GM19023 (cell line): ENCODE measurements around the gene EXOSC10.

Source experiments
- ATAC-seq: cut with Tn5 transposase; IDR thresholded peaks from one replicate; pipeline ENCODE4 v1.9.1; 2021; ENCODE audit warnings: mild to moderate bottlenecking, moderate library complexity; ENCODE audit not compliant: unreplicated experiment

Gene EXOSC10

DNA sequence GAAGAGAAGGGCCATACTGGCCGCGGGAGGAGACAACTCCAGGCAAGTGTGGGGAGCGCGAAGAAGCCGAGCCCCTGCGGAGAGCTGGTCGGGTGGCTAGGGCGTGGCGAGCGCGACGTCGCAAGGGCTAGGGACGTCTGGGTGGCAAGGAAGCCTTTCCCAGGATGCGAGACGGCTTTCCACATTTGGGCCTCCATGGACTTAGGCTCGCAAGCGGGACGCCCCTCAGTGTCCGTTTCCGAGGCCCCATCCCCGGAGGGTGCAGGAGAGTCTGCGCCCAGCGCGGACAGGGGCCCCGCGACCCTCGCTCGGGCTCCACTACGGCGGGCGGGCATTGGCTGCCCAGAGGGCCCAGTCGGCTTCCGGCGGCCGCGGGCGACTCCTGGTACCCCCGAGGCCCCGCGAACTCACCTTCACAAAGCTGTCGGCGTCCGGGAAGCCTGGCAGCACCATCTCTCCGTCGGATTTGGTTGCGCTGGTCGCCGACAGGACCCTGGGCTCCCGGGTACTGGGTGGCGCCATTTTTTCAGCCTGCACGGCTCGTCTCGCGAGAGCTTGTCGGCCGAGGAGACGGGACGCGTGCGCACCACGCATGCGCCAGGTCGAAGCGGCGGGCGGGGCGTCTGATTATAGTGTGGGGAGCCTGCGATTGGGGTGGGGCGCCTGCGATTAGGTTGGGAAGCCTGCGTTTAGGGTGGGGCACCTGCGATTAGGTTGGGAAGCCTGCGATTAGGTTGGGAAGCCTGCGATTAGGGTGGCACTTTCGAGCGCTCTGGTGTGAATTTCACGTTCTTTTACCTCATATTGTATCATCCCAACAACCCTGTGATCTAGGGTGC is at the start of gene EXOSC10:
Gene EXOSC10, minus strand, starts transcription at position 560 of the 839 bp plus-strand sequence. Its CDS starts 38 bp downstream, at position 522.
- peak; percentile 90 for ATAC-seq

- ATAC-seq = no peak
Observed at GRCh38 chr1:11147197-11147770, 47.6 kb upstream of the EXOSC10 start.

- ATAC-seq = no peak
Observed at GRCh38 chr1:11145741-11146140, 46.1 kb upstream of the EXOSC10 start.

- no peak for ATAC-seq
Observed at GRCh38 chr1:11144570-11145256, 45.0 kb upstream of the EXOSC10 start.

DNA sequence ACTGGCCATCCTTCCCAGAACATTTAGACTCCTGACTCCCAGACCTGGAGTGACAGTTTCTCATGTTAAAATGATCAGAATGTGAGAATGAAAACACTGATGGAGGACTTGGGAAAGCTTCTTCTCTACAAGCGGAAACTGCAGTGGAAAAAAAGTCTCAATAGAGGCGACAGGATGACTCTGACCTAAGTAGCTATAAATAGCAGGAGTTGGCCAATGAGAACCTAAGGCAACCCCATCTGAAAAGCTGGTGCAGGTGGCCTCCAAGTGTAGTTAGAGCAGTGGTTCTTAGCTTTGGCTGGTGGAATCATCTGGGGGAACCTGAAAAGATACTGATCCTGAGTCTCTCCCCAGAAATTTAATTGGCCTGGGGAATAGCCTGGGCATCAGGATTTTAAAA is 44.2 kb upstream of the EXOSC10 start:
- ATAC-seq = no peak

DNA sequence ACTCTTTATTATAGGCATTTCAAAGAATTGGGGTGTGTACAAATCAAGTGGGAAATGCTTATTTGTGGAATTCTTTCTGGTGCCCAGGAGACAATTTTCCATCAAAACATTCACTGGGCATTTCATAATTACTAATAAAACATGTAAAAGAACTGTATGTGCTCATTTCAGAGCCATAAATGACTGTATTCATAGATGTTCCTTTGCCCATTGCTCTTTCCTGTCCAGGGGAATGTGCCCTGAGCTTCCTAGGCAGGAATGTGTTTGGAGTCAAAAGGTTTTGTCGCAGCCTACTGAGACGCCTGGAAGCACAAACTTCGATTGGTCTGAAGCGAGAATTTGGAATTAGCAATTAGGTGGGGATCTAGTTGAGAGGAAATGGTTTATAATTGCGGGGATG is 43.7 kb upstream of the EXOSC10 start:
- ATAC-seq = no peak

DNA sequence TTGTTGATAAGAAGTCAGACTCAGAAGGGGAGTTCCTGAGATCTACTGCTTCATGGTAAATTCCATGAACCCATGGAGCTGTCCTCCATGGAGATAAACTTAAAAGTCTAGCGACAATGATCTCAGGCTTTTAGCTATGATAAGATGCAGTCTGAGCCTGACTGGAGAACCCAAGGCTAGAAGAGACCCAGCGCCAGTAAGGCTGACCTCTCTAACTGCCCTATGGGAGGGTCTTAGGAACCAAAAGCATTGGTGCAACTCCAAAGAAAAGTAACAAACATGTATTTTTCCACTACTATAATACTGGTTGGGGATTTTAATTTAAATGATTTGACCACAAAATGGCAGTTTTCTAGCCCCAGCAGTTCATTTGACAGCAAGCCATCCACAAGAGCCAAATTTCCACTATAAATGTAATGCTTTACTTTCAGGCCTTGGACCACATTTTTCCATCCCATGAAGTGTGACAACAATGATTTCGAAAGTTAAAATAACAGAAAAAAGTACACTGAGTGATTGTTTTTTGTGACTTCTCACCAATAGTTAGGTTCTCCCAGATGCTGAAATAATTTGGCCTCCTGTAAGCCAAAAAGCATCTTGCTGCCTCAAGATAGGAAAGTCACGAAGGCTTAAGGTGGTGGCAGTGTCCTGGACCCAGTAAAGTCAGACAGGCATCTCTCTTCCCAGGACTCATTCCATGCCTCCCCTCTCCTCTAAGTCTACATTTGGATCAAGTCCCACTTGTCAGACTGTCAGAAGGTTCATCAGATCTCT is 43.1 kb upstream of the EXOSC10 start:
- ATAC-seq = no peak

DNA sequence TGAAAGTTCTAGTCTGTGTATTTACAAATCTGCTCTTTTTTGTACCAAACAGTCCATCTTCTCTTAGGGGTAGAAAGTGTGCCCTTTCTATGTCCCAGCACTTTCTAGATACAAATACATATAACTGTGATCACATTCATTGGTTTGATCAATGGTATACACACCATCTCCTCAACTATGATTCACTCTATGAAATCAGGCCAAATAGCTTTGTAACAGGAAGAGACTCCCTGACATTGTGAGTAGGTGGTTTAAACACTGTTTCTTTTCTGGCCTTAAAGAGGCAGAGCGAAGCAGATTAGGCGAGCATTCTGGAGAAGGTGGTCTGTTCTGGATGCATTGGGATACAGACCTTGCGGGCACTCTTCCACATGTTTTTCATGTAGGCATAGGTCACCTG is 39.3 kb upstream of the EXOSC10 start:
- no peak for ATAC-seq

DNA sequence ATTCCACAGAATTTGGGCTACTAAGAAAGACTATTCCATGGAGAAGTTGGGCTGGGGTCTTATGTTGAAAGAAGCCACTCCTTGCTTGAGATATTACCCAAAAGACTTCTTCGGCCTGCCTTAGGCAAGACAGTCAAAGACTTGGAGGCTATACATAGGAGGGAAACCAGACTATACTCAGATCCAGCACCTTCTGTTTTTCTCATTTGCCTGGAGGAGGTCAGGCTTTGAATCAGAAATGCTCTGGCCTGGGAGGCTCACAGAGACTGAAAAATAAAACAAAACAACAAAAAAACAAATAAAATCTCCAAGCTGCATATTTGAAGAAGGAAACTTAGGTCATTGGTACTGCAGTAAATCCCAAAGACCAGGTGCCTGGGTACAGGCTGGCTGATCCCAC is 38.4 kb upstream of the EXOSC10 start:
- no peak for ATAC-seq

DNA sequence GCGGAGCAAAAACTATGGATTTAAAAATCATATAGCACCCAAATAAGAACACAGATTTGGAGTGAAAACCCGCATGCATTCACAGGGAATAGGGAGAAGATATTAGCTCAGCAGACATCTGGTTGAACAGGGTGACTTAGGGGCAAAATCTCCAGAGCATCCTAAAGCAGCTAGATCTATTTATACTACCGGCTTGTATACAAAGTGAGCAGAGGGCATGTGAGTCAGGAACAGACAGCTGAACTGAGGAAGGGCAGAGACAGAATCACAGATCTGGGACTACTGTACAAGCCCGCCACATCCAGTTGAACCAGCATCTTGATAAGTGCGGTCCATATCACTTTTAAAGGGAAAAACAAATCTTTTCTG is 35.2 kb upstream of the EXOSC10 start:
- no peak for ATAC-seq

- ATAC-seq = no peak
Observed at GRCh38 chr1:11134251-11134897, 34.7 kb upstream of the EXOSC10 start.

- ATAC-seq = no peak
Observed at GRCh38 chr1:11132563-11133293, 33.1 kb upstream of the EXOSC10 start.

GRCh38 chr1:11131816-11132215 is 32.1 kb upstream of the EXOSC10 start:
- ATAC-seq = no peak

DNA sequence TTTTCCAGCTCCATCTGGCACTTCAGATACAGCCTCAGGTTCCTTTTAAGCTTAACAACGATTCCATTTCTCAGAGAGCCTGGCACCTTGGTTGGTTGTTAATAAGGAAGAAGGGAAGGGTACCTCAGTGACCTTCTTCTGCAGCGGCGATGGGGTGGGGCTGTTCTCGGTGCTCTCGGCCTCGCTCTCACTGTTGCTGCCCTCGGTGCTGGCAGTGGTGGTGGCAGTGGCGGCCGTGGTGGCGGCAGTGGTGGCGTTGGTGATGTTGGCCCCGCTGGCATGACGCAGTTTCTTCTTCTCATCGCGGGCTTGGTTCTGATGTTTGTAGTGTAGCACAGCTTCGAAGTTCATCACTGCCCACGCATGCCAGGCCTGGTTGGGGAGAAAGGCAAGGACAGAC is 30.7 kb upstream of the EXOSC10 start:
- no peak for ATAC-seq

- ATAC-seq = no peak
Observed at GRCh38 chr1:11129649-11130390, 30.2 kb upstream of the EXOSC10 start.

GRCh38 chr1:11126569-11126968 is 26.9 kb upstream of the EXOSC10 start:
- no peak for ATAC-seq

- ATAC-seq = no peak
Observed at GRCh38 chr1:11125931-11126330, 26.3 kb upstream of the EXOSC10 start.

DNA sequence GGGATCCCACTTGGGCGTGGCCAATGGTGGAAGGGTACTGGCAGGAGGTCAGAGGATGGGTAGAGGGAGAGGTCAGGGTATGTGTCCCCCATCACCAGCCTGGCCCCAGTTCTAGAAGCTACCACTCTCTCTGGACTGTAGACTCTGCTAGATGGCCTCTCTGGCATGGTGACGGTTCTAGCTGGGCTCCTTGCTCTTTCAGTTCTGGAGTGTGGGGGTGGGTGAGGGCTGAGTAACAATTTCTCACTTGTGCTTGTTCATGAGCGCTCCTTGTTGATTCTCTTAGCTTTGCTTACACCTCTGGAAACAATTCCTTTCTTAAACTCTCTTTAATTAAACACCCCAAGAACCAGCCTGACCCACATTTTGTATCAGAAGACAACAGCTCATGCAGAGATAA is 25.3 kb upstream of the EXOSC10 start:
- ATAC-seq = no peak

- ATAC-seq = no peak
Observed at GRCh38 chr1:11116318-11116717, 16.6 kb upstream of the EXOSC10 start.
